Testis (tissue), 2 donors: ENCODE data around the gene NCOR2.

ENCODE experiments used
- POLR2A ChIP-seq: fragments of 450-650 bp; IDR thresholded peaks from one replicate; pipeline ENCODE4 v1.6.1; 2017; ENCODE audit warnings: antibody characterized with exemption, mild to moderate bottlenecking, moderate library complexity
- TF ChIP-seq, protein P1 (sequence below), 3 experiments: fragments of 450-650 bp in 2 of 3; fragments of 200-600 bp in 1 of 3; sonication (generic) in 1 of 3; IDR thresholded peaks; one replicate each; pipeline ENCODE4 v1.5.1; 2016 to 2019; ENCODE audit warnings: antibody characterized with exemption in 3 of 3, mild to moderate bottlenecking in 2 of 3, moderate library complexity in 1 of 3

DNA sequence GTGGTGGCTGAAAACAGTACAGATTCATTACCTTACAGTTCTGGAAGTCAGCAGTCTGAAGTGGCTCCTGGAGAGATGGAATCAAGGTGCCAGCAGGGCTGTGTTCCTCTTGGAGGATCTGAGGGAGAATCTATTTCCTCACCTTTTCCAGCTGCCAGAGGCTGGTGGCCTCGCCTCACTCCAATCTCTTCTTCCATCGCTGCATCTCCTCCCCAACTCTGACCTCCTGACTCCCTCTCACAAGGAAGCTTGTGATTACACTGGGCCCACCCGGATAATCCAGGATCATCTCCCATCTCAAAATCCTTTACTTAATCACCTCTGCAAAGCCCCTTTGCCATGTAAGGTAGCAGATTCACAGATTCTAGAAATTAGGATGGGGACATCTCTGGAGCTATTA is 11.4 kb upstream of the NCOR2 start:
- TF ChIP-seq POLR2A: no peak
- TF ChIP-seq, protein P1, sequence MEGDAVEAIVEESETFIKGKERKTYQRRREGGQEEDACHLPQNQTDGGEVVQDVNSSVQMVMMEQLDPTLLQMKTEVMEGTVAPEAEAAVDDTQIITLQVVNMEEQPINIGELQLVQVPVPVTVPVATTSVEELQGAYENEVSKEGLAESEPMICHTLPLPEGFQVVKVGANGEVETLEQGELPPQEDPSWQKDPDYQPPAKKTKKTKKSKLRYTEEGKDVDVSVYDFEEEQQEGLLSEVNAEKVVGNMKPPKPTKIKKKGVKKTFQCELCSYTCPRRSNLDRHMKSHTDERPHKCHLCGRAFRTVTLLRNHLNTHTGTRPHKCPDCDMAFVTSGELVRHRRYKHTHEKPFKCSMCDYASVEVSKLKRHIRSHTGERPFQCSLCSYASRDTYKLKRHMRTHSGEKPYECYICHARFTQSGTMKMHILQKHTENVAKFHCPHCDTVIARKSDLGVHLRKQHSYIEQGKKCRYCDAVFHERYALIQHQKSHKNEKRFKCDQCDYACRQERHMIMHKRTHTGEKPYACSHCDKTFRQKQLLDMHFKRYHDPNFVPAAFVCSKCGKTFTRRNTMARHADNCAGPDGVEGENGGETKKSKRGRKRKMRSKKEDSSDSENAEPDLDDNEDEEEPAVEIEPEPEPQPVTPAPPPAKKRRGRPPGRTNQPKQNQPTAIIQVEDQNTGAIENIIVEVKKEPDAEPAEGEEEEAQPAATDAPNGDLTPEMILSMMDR (IDR thresholded peaks at IDR 0.05): no peak
